KMS-11 (cell line): ENCODE measurements around the gene TMEM179.

Source experiments
- H2AFZ ChIP-seq: fragments of 200-600 bp; sonication (generic); 2 replicates; pipeline ENCODE4 v1.6.1; 2016; ENCODE audit warnings: antibody characterized with exemption, mixed run types, low read depth
- H3K27ac ChIP-seq: fragments of 200-600 bp; sonication (generic); 2 replicates; pipeline ENCODE4 v1.6.1; 2016; ENCODE audit warnings: mild to moderate bottlenecking, mixed run types
- H3K27me3 ChIP-seq: fragments of 200-600 bp; sonication (generic); 2 replicates; pipeline ENCODE4 v1.6.1; 2017; ENCODE audit warnings: mild to moderate bottlenecking, low read depth, mixed run types, moderate library complexity; ENCODE audit not compliant: insufficient read depth
- H3K36me3 ChIP-seq: fragments of 200-600 bp; sonication (generic); 2 replicates; pipeline ENCODE4 v1.6.1; 2017; ENCODE audit warnings: mild to moderate bottlenecking, mixed run types; ENCODE audit not compliant: insufficient read depth
- H3K4me1 ChIP-seq: fragments of 200-600 bp; sonication (generic); 2 replicates; pipeline ENCODE4 v1.6.1; 2016; ENCODE audit warnings: mild to moderate bottlenecking, low read depth, mixed run types; ENCODE audit not compliant: poor library complexity, severe bottlenecking
- H3K4me2 ChIP-seq: fragments of 200-600 bp; sonication (generic); 2 replicates; pipeline ENCODE4 v1.7.0; 2016; ENCODE audit warnings: mild to moderate bottlenecking, mixed run types
- H3K4me3 ChIP-seq: fragments of 200-600 bp; sonication (generic); IDR thresholded peaks from 2 replicates; pipeline ENCODE4 v1.6.1; 2017; ENCODE audit warnings: low read depth, low read length, mixed read lengths; ENCODE audit not compliant: insufficient read depth
- H3K79me2 ChIP-seq: fragments of 200-600 bp; sonication (generic); 2 replicates; pipeline ENCODE4 v1.6.1; 2016; ENCODE audit warnings: low read depth, mixed run types; ENCODE audit not compliant: insufficient read depth
- H3K9ac ChIP-seq: fragments of 200-600 bp; sonication (generic); 2 replicates; pipeline ENCODE4 v1.6.1; 2016; ENCODE audit warnings: mild to moderate bottlenecking, mixed run types
- H4K20me1 ChIP-seq: fragments of 200-600 bp; sonication (generic); 2 replicates; pipeline ENCODE4 v1.6.1; 2016; ENCODE audit warnings: mild to moderate bottlenecking, mixed run types; ENCODE audit not compliant: insufficient read depth
- TF ChIP-seq, protein P1 (sequence below): fragments of 200-600 bp; sonication (generic); conservative IDR thresholded peaks from 2 replicates; pipeline ENCODE4 v1.6.1; 2017; ENCODE audit warnings: low read depth, mild to moderate bottlenecking, antibody characterized with exemption, low read length, moderate library complexity, mixed read lengths

The TMEM179 gene

DNA sequence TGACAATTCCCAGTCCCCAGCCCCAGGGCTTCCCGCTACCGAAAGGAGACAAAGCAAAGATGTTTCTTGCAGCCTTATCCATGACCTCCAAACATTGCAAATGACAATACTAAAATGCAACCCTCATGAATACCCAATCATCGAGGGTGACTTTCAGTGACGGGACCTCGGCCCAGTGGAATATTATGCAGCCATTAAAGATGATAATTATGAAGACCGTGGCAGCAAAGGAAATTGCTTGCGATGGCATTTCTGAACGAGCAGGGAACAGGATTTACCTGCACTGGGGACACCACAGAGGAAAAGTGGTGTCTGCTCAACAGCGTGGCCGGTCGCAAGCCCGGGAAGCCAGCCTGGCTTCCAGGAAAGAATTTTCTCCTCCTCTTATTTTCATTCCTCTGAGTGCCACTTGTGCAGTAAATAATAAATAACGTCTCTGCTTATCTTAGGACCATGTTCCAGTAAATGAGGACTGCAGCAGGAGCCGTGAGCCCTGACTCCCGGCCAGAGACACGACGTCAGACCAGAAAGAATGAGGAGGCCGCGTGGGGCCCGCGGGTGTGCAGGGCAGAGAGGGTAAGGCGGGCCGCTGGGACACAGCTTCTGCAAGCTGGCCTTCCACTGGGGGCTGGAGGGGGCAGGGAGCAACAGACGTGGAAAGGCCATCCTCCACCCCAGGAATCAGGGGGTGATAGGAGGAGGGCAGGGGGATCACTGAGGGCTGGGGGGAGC is 18.4 kb downstream of the TMEM179 start:
- Histone ChIP-seq H3K4me3 (no peak overlapping the region), H4K20me1 (no peaks in the 10 kb centered on the region), H3K4me2 (no peak overlapping the region), H3K9ac (no peak overlapping the region), H3K27me3 (peaks cover 44% of the 10 kb centered on the region), H3K27ac (no peak overlapping the region), H3K79me2 (no peaks in the 10 kb centered on the region), H2AFZ (no peak overlapping the region), H3K4me1 (no peaks in the 10 kb centered on the region), H3K36me3 (no peaks in the 10 kb centered on the region)
- TF ChIP-seq, protein P1, sequence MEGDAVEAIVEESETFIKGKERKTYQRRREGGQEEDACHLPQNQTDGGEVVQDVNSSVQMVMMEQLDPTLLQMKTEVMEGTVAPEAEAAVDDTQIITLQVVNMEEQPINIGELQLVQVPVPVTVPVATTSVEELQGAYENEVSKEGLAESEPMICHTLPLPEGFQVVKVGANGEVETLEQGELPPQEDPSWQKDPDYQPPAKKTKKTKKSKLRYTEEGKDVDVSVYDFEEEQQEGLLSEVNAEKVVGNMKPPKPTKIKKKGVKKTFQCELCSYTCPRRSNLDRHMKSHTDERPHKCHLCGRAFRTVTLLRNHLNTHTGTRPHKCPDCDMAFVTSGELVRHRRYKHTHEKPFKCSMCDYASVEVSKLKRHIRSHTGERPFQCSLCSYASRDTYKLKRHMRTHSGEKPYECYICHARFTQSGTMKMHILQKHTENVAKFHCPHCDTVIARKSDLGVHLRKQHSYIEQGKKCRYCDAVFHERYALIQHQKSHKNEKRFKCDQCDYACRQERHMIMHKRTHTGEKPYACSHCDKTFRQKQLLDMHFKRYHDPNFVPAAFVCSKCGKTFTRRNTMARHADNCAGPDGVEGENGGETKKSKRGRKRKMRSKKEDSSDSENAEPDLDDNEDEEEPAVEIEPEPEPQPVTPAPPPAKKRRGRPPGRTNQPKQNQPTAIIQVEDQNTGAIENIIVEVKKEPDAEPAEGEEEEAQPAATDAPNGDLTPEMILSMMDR = no peak

DNA sequence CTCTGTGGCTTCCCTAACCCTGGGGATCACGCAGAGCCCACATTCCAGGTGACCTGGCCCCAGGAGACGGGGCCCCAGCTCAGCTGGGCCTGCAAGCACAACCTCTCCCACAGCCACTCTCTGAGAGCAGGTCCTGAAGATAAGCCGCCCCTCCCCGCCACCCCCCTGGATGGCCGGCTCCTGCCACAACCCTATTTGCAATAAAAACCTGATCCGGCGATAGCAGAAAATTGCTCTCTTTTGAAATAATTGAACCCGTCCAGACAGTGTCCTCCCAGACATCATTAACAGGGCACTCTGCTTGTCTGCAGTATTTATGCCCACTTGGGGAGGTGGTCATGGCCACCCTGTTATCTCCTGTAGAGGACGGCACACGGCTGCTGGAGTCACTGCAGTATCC is 20.0 kb downstream of the TMEM179 start:
- TF ChIP-seq, protein P1 = no peak
- Histone ChIP-seq H3K4me2 (no peak overlapping the region), H3K9ac (no peak overlapping the region), H3K27me3 (peaks cover 48% of the 10 kb centered on the region), H2AFZ (no peak overlapping the region), H3K4me1 (no peaks in the 10 kb centered on the region), H3K27ac (no peak overlapping the region), H3K79me2 (no peaks in the 10 kb centered on the region), H3K4me3 (no peak overlapping the region), H4K20me1 (no peaks in the 10 kb centered on the region), H3K36me3 (no peaks in the 10 kb centered on the region)

DNA sequence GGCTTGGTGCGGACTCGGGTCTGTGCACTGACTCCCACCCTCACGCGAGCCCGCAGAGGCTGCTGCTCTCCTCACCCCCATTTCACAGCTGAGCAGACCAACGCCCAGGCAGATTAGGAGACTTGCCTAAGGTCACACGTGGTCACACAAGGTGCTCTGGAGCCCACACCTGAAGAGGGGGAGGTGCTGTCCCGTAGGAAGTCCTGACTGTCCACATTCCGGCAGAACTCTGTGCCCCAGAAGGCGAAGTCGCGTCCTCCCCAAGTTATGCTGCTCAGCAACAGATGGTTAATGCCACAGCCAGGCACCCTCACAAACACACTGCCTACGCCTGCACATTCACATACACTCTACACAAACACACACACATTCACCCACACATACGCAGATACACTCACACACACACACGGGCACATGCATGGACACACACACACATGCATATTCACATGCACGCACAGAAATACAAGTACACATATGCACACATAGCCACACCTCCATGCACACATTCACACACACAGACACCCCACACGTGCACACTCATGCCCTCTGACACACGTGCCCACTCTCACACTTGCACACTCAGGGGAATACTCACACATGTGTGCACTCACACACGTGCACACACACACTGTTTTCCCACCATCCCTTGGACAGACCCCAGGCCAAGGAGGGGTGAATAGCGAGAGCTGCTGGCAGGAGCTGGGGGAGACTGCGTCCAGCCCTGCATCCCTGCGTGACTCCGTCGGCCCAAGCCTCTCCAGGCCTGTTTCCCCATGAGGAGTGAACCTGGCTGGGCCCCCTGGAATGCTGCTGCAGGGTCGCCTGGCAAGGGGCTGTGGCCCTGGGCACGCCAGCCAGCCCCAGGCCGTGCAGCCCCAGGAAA is 20.9 kb downstream of the TMEM179 start:
- TF ChIP-seq, protein P1 = no peak
- H3K27me3 ChIP-seq = peaks cover 40% of the 10 kb centered on the region
- H3K4me1 ChIP-seq = no peaks in the 10 kb centered on the region
- H3K79me2 ChIP-seq = no peaks in the 10 kb centered on the region
- H3K27ac ChIP-seq = no peak overlapping the region
- no peak overlapping the region for H3K9ac ChIP-seq
- H3K4me3 ChIP-seq = no peak overlapping the region
- no peak overlapping the region for H2AFZ ChIP-seq
- no peaks in the 10 kb centered on the region for H4K20me1 ChIP-seq
- no peaks in the 10 kb centered on the region for H3K36me3 ChIP-seq
- H3K4me2 ChIP-seq = no peak overlapping the region

DNA sequence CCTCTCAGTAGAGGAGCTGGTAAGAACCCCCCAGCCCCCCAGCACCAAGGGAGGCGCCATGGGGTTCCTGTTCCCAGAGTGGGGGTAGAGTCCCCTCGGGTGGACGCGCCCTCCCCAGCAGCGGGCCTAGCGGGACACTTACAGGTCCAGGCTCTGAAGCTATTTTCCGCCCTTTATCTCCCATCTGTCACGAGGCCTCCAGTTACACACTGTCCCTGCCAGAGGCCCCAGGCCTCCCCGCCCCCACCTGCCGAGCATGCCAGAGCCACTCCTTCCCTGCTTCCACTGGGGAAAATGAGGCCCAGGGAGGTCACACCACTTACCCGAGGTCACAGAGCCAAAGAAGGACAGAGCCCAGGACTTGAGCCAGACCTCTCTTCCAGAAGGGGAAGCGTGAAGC is 21.9 kb downstream of the TMEM179 start:
- TF ChIP-seq, protein P1 = no peak
- H3K9ac ChIP-seq = no peak overlapping the region

More for the DNA sequence above, 21.9 kb downstream of the TMEM179 start:
- Histone ChIP-seq H4K20me1 (no peaks in the 10 kb centered on the region), H2AFZ (no peak overlapping the region), H3K4me1 (no peaks in the 10 kb centered on the region), H3K4me2 (no peak overlapping the region), H3K79me2 (no peaks in the 10 kb centered on the region), H3K36me3 (no peaks in the 10 kb centered on the region), H3K27me3 (peaks cover 39% of the 10 kb centered on the region), H3K4me3 (no peak overlapping the region), H3K27ac (no peak overlapping the region)
